Measurements from ENCODE around the gene AMFR. TPM values are rescaled to one million over a fixed set of nuclear protein-coding genes. Genes with fewer than 3 reads are reported as not detected.

AMFR gene
- total RNA-seq, 2 donors from 2014 or later, result 68.7 to 92.4 TPM

DNA sequence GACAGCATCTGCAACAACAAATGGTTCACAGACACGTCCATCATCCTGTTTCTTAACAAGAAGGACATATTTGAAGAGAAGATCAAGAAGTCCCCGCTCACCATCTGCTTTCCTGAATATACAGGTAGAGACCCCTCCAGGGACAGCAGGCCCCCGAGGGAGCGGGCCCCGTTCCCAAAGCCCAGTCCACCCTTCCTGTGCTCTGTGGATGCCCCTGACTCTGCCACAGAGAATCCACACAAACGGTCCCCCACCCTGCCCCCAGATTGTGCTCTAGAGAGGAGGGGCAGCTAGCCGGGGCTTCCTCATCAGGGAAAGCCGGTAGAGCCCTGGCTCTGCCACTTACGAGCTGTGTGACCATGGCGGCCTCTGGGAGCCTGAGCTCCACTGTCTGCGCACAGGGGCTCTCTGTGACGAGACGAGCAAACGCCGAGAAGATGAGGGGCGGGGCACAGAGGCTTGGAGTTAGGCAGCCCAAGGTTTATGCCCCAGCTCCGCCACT, 84.4 kb downstream of the AMFR start:
- Histone ChIP-seq H3K4me1 (no peaks in the 10 kb centered on the region), H3K9me3 (no peaks in the 10 kb centered on the region), H3K36me3 (no peaks in the 10 kb centered on the region), H3K27ac (no peak overlapping the region), H3K9ac (ENCODE audit: low read depth in 2 of 2, low read length in 2 of 2) (no peak overlapping the region), H3K27me3 (no peaks in the 10 kb centered on the region), H3K4me3 (no peak overlapping the region)
- intact Hi-C loops (cut with DNase I), result no loop called here
- TF ChIP-seq, protein P1, sequence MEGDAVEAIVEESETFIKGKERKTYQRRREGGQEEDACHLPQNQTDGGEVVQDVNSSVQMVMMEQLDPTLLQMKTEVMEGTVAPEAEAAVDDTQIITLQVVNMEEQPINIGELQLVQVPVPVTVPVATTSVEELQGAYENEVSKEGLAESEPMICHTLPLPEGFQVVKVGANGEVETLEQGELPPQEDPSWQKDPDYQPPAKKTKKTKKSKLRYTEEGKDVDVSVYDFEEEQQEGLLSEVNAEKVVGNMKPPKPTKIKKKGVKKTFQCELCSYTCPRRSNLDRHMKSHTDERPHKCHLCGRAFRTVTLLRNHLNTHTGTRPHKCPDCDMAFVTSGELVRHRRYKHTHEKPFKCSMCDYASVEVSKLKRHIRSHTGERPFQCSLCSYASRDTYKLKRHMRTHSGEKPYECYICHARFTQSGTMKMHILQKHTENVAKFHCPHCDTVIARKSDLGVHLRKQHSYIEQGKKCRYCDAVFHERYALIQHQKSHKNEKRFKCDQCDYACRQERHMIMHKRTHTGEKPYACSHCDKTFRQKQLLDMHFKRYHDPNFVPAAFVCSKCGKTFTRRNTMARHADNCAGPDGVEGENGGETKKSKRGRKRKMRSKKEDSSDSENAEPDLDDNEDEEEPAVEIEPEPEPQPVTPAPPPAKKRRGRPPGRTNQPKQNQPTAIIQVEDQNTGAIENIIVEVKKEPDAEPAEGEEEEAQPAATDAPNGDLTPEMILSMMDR (IDR thresholded peaks at IDR 0.05), result no peak
- no peak for DNase-seq

DNA sequence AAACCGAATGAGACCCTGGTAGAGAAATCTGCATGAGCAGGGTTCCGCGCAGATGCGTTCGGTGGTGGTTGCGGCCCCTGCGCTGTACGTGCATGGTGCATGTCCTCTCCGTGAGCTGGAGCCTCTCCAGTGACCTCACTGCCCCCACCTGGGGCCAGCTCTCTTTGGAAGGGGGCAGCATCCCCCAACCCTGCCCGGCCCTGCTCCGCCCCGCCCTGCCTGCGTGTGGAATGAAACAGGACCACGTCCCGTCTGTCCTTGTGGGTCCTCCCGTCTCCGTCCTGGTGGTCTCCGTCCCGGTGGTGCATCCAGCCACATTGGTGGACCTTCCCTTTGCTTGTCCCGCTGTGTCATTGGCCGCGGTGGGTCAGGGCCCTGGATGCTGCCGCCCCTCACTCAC, 84.9 kb downstream of the AMFR start:
- Histone ChIP-seq H3K4me1 (no peaks in the 10 kb centered on the region), H3K27ac (no peak overlapping the region), H3K4me3 (no peak overlapping the region), H3K9ac (ENCODE audit: low read depth in 2 of 2, low read length in 2 of 2) (no peak overlapping the region), H3K36me3 (no peaks in the 10 kb centered on the region), H3K9me3 (no peaks in the 10 kb centered on the region), H3K27me3 (no peaks in the 10 kb centered on the region)
- DNase-seq, result no peak
- intact Hi-C loops (cut with DNase I), result no loop called here
- TF ChIP-seq, protein P1 (IDR thresholded peaks at IDR 0.05), result no peak

DNA sequence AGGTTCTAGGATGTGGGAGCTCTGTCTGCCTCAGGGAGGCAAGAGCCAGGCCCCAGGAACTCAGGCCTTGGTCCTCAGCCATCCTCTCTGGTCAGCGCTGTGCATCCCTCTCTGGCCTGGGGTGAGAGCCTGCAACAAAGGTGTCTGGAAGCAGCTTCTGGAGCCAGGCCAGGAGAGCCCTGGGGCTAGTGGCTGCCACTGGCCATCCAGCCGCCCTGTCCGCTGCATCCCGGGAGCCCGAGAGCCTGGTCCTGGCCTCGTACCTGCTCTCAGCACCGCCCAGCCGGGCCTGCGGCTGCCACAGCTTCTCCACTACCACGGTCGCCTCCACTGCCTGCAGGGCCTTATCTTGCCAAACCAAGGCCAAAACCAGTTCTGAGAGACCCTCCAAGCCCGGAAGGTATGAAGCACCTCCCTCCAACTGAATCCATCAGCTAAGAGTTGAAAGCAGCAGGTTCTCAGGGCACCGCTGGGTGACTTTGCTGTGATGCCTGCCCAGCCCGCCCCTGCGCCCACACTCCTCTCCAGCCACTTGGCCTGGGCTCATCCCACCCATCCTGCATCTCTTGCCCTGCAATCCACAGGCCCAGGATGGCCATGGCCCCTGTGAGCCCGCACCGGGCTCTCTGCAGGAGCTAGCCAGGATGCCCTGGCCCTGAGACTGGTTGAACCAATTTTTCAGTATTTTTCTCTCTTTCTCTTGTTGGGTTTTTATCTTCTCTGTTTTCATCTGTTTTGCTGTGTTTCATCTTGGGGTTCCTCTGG, 85.7 kb downstream of the AMFR start:
- intact Hi-C loops (cut with DNase I), result no loop called here
- no peaks in the 10 kb centered on the region for H3K36me3 ChIP-seq
- no peaks in the 10 kb centered on the region for H3K9me3 ChIP-seq
- no peak for DNase-seq
- no peak overlapping the region for H3K9ac ChIP-seq (ENCODE audit: low read depth in 2 of 2, low read length in 2 of 2)
- H3K27ac ChIP-seq, result no peak overlapping the region
- TF ChIP-seq, protein P1 (IDR thresholded peaks at IDR 0.05), result no peak
- no peaks in the 10 kb centered on the region for H3K4me1 ChIP-seq
- no peaks in the 10 kb centered on the region for H3K27me3 ChIP-seq
- H3K4me3 ChIP-seq, result no peak overlapping the region

DNA sequence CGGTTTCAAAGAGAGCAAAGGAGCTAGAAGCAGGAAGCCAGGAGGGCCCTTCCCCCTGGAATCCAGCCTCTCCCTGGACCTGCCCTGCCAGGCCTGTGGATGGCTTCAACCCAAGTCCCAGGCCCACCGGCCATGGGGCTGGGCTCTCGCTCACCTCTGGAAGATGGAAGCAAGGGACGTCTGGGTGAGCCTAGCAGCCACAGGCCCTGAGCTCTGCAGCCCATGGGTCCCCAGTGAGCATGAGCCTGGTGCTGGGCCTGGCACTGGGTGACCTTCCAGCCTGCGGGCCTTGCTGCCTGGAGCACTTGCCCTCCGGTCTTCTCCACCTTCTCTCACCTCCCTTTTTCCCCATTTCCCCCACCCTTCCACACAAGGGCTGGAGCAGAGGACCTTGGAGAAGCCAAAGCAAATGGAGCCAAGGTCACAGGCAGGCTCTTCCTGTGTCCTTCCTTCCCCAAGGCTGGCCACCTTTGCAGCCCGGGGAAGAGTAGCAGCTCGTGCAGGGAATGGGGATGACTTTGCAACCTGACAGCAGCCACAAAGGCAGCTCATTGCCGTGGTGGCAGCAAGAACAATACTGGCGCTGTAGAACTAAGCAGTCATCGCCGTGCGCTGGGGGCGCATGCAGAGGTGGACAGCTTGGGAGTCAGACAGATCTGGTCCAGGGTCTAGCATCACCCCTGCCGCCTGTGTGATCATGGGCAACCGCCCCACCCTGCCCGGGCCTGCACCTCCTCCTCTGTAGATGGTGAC, 86.6 kb downstream of the AMFR start:
- Histone ChIP-seq H3K27me3 (no peaks in the 10 kb centered on the region), H3K9ac (ENCODE audit: low read depth in 2 of 2, low read length in 2 of 2) (no peak overlapping the region), H3K9me3 (no peaks in the 10 kb centered on the region), H3K36me3 (no peaks in the 10 kb centered on the region), H3K27ac (no peak overlapping the region), H3K4me3 (no peak overlapping the region), H3K4me1 (no peaks in the 10 kb centered on the region)
- intact Hi-C loops (cut with DNase I), result no loop called here
- TF ChIP-seq, protein P1 (IDR thresholded peaks at IDR 0.05), result no peak
- DNase-seq, result no peak

DNA sequence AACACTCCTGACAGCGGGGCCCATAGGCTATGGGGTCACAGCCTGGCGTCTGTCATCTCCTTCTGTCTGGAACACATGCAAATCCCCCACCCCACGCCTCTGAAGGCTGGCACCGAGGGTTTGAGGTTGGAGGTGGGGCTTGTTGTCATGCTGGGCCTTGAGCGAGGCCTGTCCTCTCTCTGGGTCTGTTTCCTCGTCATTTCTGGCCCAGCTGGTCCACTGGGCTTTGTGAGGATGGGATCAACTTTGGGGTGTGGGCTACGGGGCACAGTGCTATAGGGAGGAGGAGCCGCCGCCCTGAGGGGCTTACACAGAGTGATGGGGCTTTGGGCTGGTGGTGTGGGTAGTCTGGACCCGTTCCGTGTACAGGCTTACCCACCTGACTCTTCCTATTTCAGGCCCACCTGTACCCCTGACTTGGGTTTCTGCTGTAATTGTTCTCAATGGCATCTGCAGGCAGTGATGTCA, 87.5 kb downstream of the AMFR start:
- no peak overlapping the region for H3K27ac ChIP-seq
- H3K9me3 ChIP-seq, result no peaks in the 10 kb centered on the region
- intact Hi-C loops (cut with DNase I), result no loop called here
- H3K36me3 ChIP-seq, result no peaks in the 10 kb centered on the region
- no peaks in the 10 kb centered on the region for H3K4me1 ChIP-seq
- DNase-seq, result no peak
- H3K27me3 ChIP-seq, result no peaks in the 10 kb centered on the region
- H3K9ac ChIP-seq (ENCODE audit: low read depth in 2 of 2, low read length in 2 of 2), result no peak overlapping the region
- no peak overlapping the region for H3K4me3 ChIP-seq
- TF ChIP-seq, protein P1 (IDR thresholded peaks at IDR 0.05), result no peak
